GM10248 (cell line): ENCODE measurements around the gene SCGB1C2.

Experiments
- CTCF ChIA-PET: fragments of 300-600 bp; sonication (Branson Sonifier 250); formaldehyde crosslinking; extraction: SDS; loops from one replicate; lab custom pipeline; 2021; ENCODE audit warnings: antibody characterized with exemption; lab: Yijun Ruan, JAX
- POLR2A ChIA-PET: fragments of 350-650 bp; sonication (Branson Sonifier 250); formaldehyde crosslinking; extraction: SDS; loops from one replicate; lab custom pipeline; 2020; ENCODE audit warnings: antibody characterized with exemption; lab: Yijun Ruan, JAX
- DNase-seq: peaks from one replicate; pipeline ENCODE4 v3.0.0; 2012; ENCODE audit errors: extremely low spot score
- CTCF ChIP-seq: IDR thresholded peaks from 2 replicates; pipeline ENCODE4 v1.5.1; 2012; ENCODE audit warnings: mild to moderate bottlenecking, low read depth; ENCODE audit errors: extremely low read depth, missing control alignments, control extremely low read depth

Gene SCGB1C2

DNA sequence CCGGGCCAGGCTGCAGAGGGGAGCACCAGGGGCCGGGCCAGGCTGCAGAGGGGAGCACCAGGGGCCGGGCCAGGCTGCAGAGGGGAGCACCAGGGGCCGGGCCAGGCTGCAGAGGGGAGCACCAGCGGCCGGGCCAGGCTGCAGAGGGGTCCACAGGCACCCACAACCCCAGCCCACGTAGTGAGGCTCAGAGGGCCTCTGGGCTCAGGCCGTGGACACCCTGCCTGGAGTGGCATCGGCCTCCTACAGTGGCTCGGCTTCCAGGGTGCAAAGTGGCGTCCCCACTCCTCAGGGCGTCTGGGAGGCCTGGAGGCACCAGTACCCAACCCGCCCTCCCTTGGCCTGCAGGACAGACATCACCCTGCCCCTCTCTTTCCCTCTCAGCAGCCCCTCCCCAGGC is 34.5 kb downstream of the SCGB1C2 start:
- ChIA-PET POLR2A (no interaction called here), CTCF (no interaction called here)
- no peak for DNase-seq
- TF ChIP-seq CTCF: no peak

- ChIA-PET CTCF (no interaction called here), POLR2A (no interaction called here)
- no peak for TF ChIP-seq CTCF
These were observed 35.0 kb downstream of the SCGB1C2 start for GRCh38 chr17:172401-172800.

GRCh38 chr17:173166-173911 is 36.0 kb downstream of the SCGB1C2 start:
- TF ChIP-seq CTCF: no peak
- ChIA-PET POLR2A (no interaction called here), CTCF (no interaction called here)

More at GRCh38 chr17:172401-172800, 35.0 kb downstream of the SCGB1C2 start:
- no peak for DNase-seq

GRCh38 chr17:177155-177554 is 39.8 kb downstream of the SCGB1C2 start:
- CTCF ChIA-PET: interaction anchor here (1.2 kb wide), 1 partner anchor 820 kb away, joined by 3 read pairs; the partner anchor contains the start of gene TIMM22
- no peak for TF ChIP-seq CTCF
- DNase-seq: no peak
- POLR2A ChIA-PET: no interaction called here

More at GRCh38 chr17:173166-173911, 36.0 kb downstream of the SCGB1C2 start:
- no peak for DNase-seq

- ChIA-PET POLR2A (no interaction called here), CTCF (no interaction called here)
- no peak for DNase-seq
- no peak for TF ChIP-seq CTCF
These were observed 40.4 kb downstream of the SCGB1C2 start for GRCh38 chr17:177762-178161.

- CTCF ChIA-PET: interaction anchor here (1.4 kb wide), 1 partner anchor 14 kb away, joined by 3 read pairs; no protein-coding TSS in a partner anchor
- POLR2A ChIA-PET: no interaction called here
- no peak for TF ChIP-seq CTCF
- no peak for DNase-seq
These were observed 41.1 kb downstream of the SCGB1C2 start for GRCh38 chr17:178292-179065.
